Gastrocnemius medialis (tissue), 4 donors: ENCODE data around the gene SNORC.

ENCODE experiments used
- CTCF ChIP-seq, 5 experiments: fragments of 450-650 bp in 3 of 5; fragments of 200-600 bp in 2 of 5; sonication (generic) in 2 of 5; IDR thresholded peaks in 4 of 5; conservative IDR thresholded peaks in 1 of 5; 1 replicate in 4 of 5; 2 replicates in 1 of 5; pipeline ENCODE4 v1.5.1; 2016 to 2019; ENCODE audit warnings: antibody characterized with exemption in 5 of 5, mild to moderate bottlenecking in 3 of 5, moderate library complexity in 3 of 5
- POLR2A ChIP-seq, 2 donors: fragments of 450-650 bp; IDR thresholded peaks; one replicate each; pipeline ENCODE4 v1.6.1; 2017; ENCODE audit warnings: antibody characterized with exemption in 2 of 2, mild to moderate bottlenecking in 2 of 2, moderate library complexity in 2 of 2

DNA sequence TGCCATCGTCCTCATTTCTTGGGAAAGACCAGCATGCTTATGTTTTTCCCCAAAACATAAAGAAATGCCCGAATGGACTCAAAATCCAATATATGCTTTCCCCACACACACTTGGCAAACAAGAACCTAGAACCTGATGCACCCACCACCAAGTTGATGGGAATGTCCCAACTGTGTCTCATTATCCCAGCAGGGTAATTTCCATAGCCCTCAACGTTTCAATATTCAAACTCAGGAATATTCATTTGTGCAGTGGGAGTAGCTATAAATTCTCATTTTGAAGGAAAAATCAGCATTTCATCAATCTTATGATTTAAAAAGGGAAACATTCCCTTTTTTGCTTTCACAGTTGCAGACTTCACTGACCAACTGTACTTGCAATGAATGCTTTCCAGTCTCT is 50.7 kb downstream of the SNORC start:
- TF ChIP-seq CTCF (IDR thresholded peaks at IDR 0.05 in 4 of 5, conservative IDR thresholded peaks at IDR 0.05 in 1 of 5), result no peak
- no peak for TF ChIP-seq POLR2A (IDR thresholded peaks at IDR 0.05)
